Lower leg skin (tissue), 4 donors: ENCODE data around the gene BCL2L12. TPM values are rescaled to one million over a fixed set of nuclear protein-coding genes. Genes with fewer than 3 reads are reported as not detected.

ENCODE experiments used
- DNase-seq, 2 donors: peaks; one replicate each; pipeline ENCODE4 v3.0.0-alpha.2; 2019; ENCODE audit warnings: low spot score in 2 of 2
- H3K4me3 ChIP-seq: fragments of 200-600 bp; sonication (generic); 2 replicates; pipeline ENCODE4 v1.5.1; 2017; ENCODE audit warnings: mild to moderate bottlenecking, low read depth; ENCODE audit not compliant: poor library complexity, severe bottlenecking
- CTCF ChIP-seq, 3 donors: fragments of 450-650 bp; IDR thresholded peaks; one replicate each; pipeline ENCODE4 v1.5.1; 2016; ENCODE audit warnings: antibody characterized with exemption in 3 of 3, mild to moderate bottlenecking in 3 of 3, moderate library complexity in 2 of 3
- POLR2A ChIP-seq, 2 donors: fragments of 450-650 bp; IDR thresholded peaks; one replicate each; pipeline ENCODE4 v1.6.1; 2016 to 2017; ENCODE audit warnings: antibody characterized with exemption in 2 of 2, mild to moderate bottlenecking in 1 of 2, moderate library complexity in 1 of 2
- WGBS, 2 donors: methylation state at CpG; one replicate each; pipeline ENCODE4 v1.1.5; 2018; 5-methylcytosine and 5-hydroxymethylcytosine counted together
- intact Hi-C: fragments of 100-400 bp; cut with DNase I; formaldehyde crosslinking; loops from one replicate; pipeline ENCODE4 v1.15.0; 2023; ENCODE audit warnings: low total_unique reads
- total RNA-seq, 4 donors: library from RNA; depleted of rRNA; stranded (reverse); fragments of >200 nt; gene quantifications; one replicate each; pipeline ENCODE4 v1.1.0, GENCODE V29; 2016

BCL2L12 gene
- total RNA-seq, 4 donors from 2014 or later, result 6.1 to 9.2 (median 6.6) TPM

- intact Hi-C loops, result no loop called here
- TF ChIP-seq CTCF (IDR thresholded peaks at IDR 0.05) (no peak), POLR2A (IDR thresholded peaks at IDR 0.05) (no peak)
- DNase-seq, result no peak
- WGBS, 2 donors, result 88 to 94% methylated on average over 11 to 13 of the region's 13 CpGs
- H3K4me3 ChIP-seq, result no peak overlapping the region
These were observed 12.3 kb upstream of the BCL2L12 start for GRCh38 chr19:49653466-49653806.

GRCh38 chr19:49654581-49654980 lies 11.2 kb upstream of the BCL2L12 start:
- intact Hi-C loops, result no loop called here
- 86 to 93% methylated on average over 10 of the region's 10 CpGs for WGBS, 2 donors
- H3K4me3 ChIP-seq, result no peak overlapping the region
- TF ChIP-seq POLR2A (IDR thresholded peaks at IDR 0.05) (no peak), CTCF (IDR thresholded peaks at IDR 0.05) (no peak)
- no peak for DNase-seq

GRCh38 chr19:49655570-49656455 lies 9.9 kb upstream of the BCL2L12 start:
- 90% methylated on average over 23 of the region's 23 CpGs for WGBS, 2 donors
- no peak for DNase-seq
- intact Hi-C loops, result no loop called here
- no peak for TF ChIP-seq CTCF (IDR thresholded peaks at IDR 0.05)
- TF ChIP-seq POLR2A (IDR thresholded peaks at IDR 0.05), result no peak
- H3K4me3 ChIP-seq, result no peak overlapping the region

GRCh38 chr19:49656456-49657109 lies 9.2 kb upstream of the BCL2L12 start:
- intact Hi-C loops, result no loop called here
- no peak overlapping the region for H3K4me3 ChIP-seq
- WGBS, 2 donors, result 86 to 94% methylated on average over 12 to 16 of the region's 17 CpGs
- no peak for TF ChIP-seq POLR2A (IDR thresholded peaks at IDR 0.05)
- no peak for TF ChIP-seq CTCF (IDR thresholded peaks at IDR 0.05)
- no peak for DNase-seq

- intact Hi-C loops, result no loop called here
- no peak for TF ChIP-seq CTCF (IDR thresholded peaks at IDR 0.05)
- TF ChIP-seq POLR2A (IDR thresholded peaks at IDR 0.05), result no peak
- DNase-seq, result no peak
These were observed 8.1 kb upstream of the BCL2L12 start for GRCh38 chr19:49657493-49658138.

More at GRCh38 chr19:49657493-49658138, 8.1 kb upstream of the BCL2L12 start:
- 90 to 93% methylated on average over 18 to 19 of the region's 22 CpGs for WGBS, 2 donors
- H3K4me3 ChIP-seq, result no peak overlapping the region
